Astrocyte (in vitro differentiated cells and primary cell): ENCODE data around the gene PARP6. TPM values are rescaled to one million over a fixed set of nuclear protein-coding genes. Genes with fewer than 3 reads are reported as not detected.

Source experiments
- DNase-seq: peaks from one replicate; pipeline ENCODE4 v3.0.0-alpha.2; 2010; ENCODE audit warnings: low read depth
- FAIRE-seq: peaks from 2 replicates; lab custom pipeline; 2011; peaks lifted over from hg19 to GRCh38; lab: Jason Lieb, UNC
- H2AFZ ChIP-seq: 2 replicates; pipeline ENCODE4 v1.6.0; 2012; ENCODE audit warnings: low read depth, low read length, inconsistent platforms
- H3K27ac ChIP-seq: 2 replicates; pipeline ENCODE4 v1.5.1; 2011; ENCODE audit warnings: low read depth, low read length, inconsistent platforms
- H3K27me3 ChIP-seq: 2 replicates; pipeline ENCODE4 v1.6.0; 2011; ENCODE audit warnings: low read length, inconsistent platforms; ENCODE audit not compliant: insufficient read depth
- H3K36me3 ChIP-seq: 2 replicates; pipeline ENCODE4 v1.5.1; 2011; ENCODE audit warnings: low read length, inconsistent platforms; ENCODE audit not compliant: insufficient read depth
- H3K4me1 ChIP-seq: 2 replicates; pipeline ENCODE4 v1.5.1; 2011; ENCODE audit warnings: low read length, inconsistent platforms; ENCODE audit not compliant: insufficient read depth
- H3K4me2 ChIP-seq: 2 replicates; pipeline ENCODE4 v1.6.0; 2012; ENCODE audit warnings: low read length, inconsistent platforms
- H3K4me3 ChIP-seq: 2 replicates; pipeline ENCODE4 v1.5.1; 2011; ENCODE audit warnings: low read depth, mild to moderate bottlenecking, low read length, inconsistent platforms; ENCODE audit not compliant: insufficient read depth
- H3K79me2 ChIP-seq: 2 replicates; pipeline ENCODE4 v1.6.0; 2012; ENCODE audit warnings: mild to moderate bottlenecking, low read length, inconsistent platforms; ENCODE audit not compliant: insufficient read depth
- H3K9ac ChIP-seq: 2 replicates; pipeline ENCODE4 v1.6.0; 2012; ENCODE audit warnings: mild to moderate bottlenecking, low read length, inconsistent platforms
- H3K9me3 ChIP-seq: 2 replicates; pipeline ENCODE4 v1.5.1; 2012; ENCODE audit warnings: low read depth, mild to moderate bottlenecking, low read length, inconsistent platforms; ENCODE audit not compliant: insufficient read depth
- H4K20me1 ChIP-seq: 2 replicates; pipeline ENCODE4 v1.6.0; 2012; ENCODE audit warnings: low read length, inconsistent platforms; ENCODE audit not compliant: insufficient read depth
- H3K27ac Mint-ChIP-seq: one replicate; pipeline ENCODE4 v1.8.0; 2021; ENCODE audit warnings: mild to moderate bottlenecking, mixed read lengths; ENCODE audit not compliant: unreplicated experiment
- H3K27me3 Mint-ChIP-seq: one replicate; pipeline ENCODE4 v1.8.0; 2021; ENCODE audit warnings: low read depth, mixed read lengths; ENCODE audit not compliant: unreplicated experiment
- H3K36me3 Mint-ChIP-seq: one replicate; pipeline ENCODE4 v1.8.0; 2021; ENCODE audit warnings: low read depth, mixed read lengths; ENCODE audit not compliant: unreplicated experiment
- H3K4me1 Mint-ChIP-seq: one replicate; pipeline ENCODE4 v1.8.0; 2021; ENCODE audit warnings: low read depth, mixed read lengths; ENCODE audit not compliant: unreplicated experiment
- H3K4me3 Mint-ChIP-seq: one replicate; pipeline ENCODE4 v1.8.0; 2021; ENCODE audit warnings: mild to moderate bottlenecking, moderate library complexity, mixed read lengths; ENCODE audit not compliant: unreplicated experiment
- H3K9me3 Mint-ChIP-seq: one replicate; pipeline ENCODE4 v1.8.0; 2021; ENCODE audit warnings: mild to moderate bottlenecking, mixed read lengths; ENCODE audit not compliant: unreplicated experiment
- CTCF ChIP-seq: IDR thresholded peaks from 2 replicates; pipeline ENCODE4 v1.5.1; 2011; ENCODE audit warnings: low read depth, mild to moderate bottlenecking, inconsistent platforms, low read length, moderate library complexity; ENCODE audit not compliant: insufficient read depth
- EZH2 ChIP-seq: IDR thresholded peaks from 2 replicates; pipeline ENCODE4 v1.6.1; 2012; ENCODE audit warnings: mild to moderate bottlenecking, low read length, inconsistent platforms; ENCODE audit not compliant: insufficient read depth
- total RNA-seq: library from RNA; stranded (reverse); gene quantifications from 2 replicates; pipeline ENCODE4 v1.2.1, GENCODE V29; 2021

PARP6 gene
- total RNA-seq, 1 donor from 2014 or later = 62.7 TPM

DNA sequence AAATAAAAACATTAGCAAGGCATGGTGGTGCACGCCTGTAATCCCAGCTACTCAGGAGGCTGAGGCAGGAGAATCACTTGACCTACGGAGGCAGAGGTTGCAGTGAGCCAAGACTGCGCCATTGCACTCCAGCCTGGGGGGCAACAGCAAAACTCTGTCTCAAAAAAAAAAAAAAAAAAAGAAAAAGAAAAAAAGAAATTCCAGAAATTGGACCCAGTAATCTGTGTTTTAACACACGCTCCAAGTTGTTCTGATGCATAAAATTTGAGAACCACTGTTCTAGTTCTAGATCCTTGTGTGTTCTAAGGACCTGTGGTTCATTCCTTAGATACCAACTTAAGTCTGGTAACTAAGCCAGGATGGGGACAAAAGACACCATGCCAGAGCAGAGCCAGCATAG lies 2.6 kb downstream of the PARP6 start:
- peaks cover 31% of the 10 kb centered on the region for H3K36me3 ChIP-seq
- no peaks in the 10 kb centered on the region for H3K9me3 ChIP-seq
- H3K79me2 ChIP-seq = peaks cover 37% of the 10 kb centered on the region
- H3K27ac Mint-ChIP-seq = no peak overlapping the region
- H3K27ac ChIP-seq = no peak overlapping the region
- H3K9ac ChIP-seq = no peak overlapping the region
- peaks cover 18% of the 10 kb centered on the region for H4K20me1 ChIP-seq
- no peak overlapping the region for H2AFZ ChIP-seq
- H3K9me3 Mint-ChIP-seq = no peaks in the 10 kb centered on the region
- no peak overlapping the region for H3K4me3 Mint-ChIP-seq
- H3K4me1 ChIP-seq = peaks cover 11% of the 10 kb centered on the region
- TF ChIP-seq EZH2 (no peak), CTCF (no peak)
- DNase-seq = no peak
- H3K27me3 ChIP-seq = no peaks in the 10 kb centered on the region
- H3K36me3 Mint-ChIP-seq = peaks cover 13% of the 10 kb centered on the region
- H3K4me2 ChIP-seq = no peak overlapping the region
- H3K4me3 ChIP-seq = no peak overlapping the region
- peaks cover 12% of the 10 kb centered on the region for H3K4me1 Mint-ChIP-seq
- no peaks in the 10 kb centered on the region for H3K27me3 Mint-ChIP-seq
- FAIRE-seq = no peak

GRCh38 chr15:72265031-72265430 lies 7.3 kb downstream of the PARP6 start:
- TF ChIP-seq CTCF (no peak), EZH2 (no peak)
- Histone ChIP-seq H2AFZ (no peak overlapping the region), H3K79me2 (peaks cover 11% of the 10 kb centered on the region), H3K9me3 (no peaks in the 10 kb centered on the region), H3K27me3 (no peaks in the 10 kb centered on the region), H3K4me3 (no peak overlapping the region), H3K36me3 (peaks cover 75% of the 10 kb centered on the region), H3K27ac (no peak overlapping the region), H4K20me1 (peaks cover 18% of the 10 kb centered on the region), H3K4me2 (no peak overlapping the region), H3K4me1 (no peaks in the 10 kb centered on the region), H3K9ac (no peak overlapping the region)
- Mint-ChIP-seq H3K4me1 (peaks cover 4% of the 10 kb centered on the region), H3K36me3 (peaks cover 34% of the 10 kb centered on the region), H3K9me3 (no peaks in the 10 kb centered on the region), H3K27me3 (no peaks in the 10 kb centered on the region), H3K4me3 (no peak overlapping the region), H3K27ac (no peak overlapping the region)
- no peak for DNase-seq
- no peak for FAIRE-seq

DNA sequence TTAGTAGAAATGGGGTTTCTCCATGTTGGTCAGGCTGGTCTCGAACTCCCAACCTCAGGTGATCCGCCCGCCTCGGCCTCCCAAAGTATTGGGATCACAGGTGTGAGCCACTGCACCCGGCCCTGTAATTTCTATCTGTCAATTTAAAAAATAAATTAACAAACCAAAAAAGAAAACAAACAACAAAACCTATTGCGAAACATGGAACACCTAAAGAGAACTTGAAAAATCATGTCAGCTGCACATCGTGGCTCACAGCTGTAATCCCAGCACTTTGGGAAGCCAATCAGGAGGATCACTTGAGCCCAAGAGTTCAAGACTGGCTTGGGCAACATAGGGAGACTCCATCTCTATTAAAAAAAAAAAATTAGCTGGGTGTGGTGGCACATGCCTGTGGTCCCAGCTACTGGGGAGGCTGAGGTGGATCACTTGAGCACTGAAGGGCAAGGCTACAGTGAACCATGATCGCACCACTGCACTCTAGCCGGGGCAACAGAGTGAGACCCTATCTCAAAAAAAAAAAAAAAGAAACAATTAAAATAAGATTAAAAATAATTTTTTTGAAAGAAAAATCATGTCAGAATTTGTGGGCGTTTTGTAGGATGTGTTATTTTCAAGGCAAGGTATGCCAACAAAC lies 19.6 kb downstream of the PARP6 start:
- Mint-ChIP-seq H3K4me1 (no peaks in the 10 kb centered on the region), H3K27me3 (no peaks in the 10 kb centered on the region), H3K27ac (no peak overlapping the region), H3K9me3 (no peaks in the 10 kb centered on the region), H3K36me3 (peaks cover 41% of the 10 kb centered on the region), H3K4me3 (no peak overlapping the region)
- Histone ChIP-seq H3K36me3 (peaks cover 56% of the 10 kb centered on the region), H4K20me1 (no peaks in the 10 kb centered on the region), H3K4me1 (no peaks in the 10 kb centered on the region), H3K9ac (no peak overlapping the region), H3K27ac (no peak overlapping the region), H2AFZ (no peak overlapping the region), H3K4me3 (no peak overlapping the region), H3K27me3 (no peaks in the 10 kb centered on the region), H3K79me2 (no peaks in the 10 kb centered on the region), H3K4me2 (no peak overlapping the region), H3K9me3 (no peaks in the 10 kb centered on the region)
- no peak for FAIRE-seq
- no peak for TF ChIP-seq EZH2
- TF ChIP-seq CTCF = no peak
- DNase-seq = no peak
